Left renal pelvis (tissue), 4 donors: ENCODE data around the gene ATG3. TPM values are rescaled to one million over a fixed set of nuclear protein-coding genes. Genes with fewer than 3 reads are reported as not detected.
"Not testable (repeated sequence)": the region's sequence is repeated elsewhere in the genome, so short reads cannot be mapped to it uniquely, and the experiment has no call there.

Source experiments
- DNase-seq, 4 donors: peaks; one replicate each; pipeline ENCODE4 v3.0.0-alpha.2; 2013; ENCODE audit warnings: low read depth in 4 of 4, low spot score in 3 of 4
- polyA plus RNA-seq, 4 donors: library from polyadenylated mRNA; unstranded; fragments of 120-200 nt; gene quantifications; one replicate each; pipeline ENCODE4 v1.2.1, GENCODE V29; 2013; ENCODE audit not compliant: insufficient read length in 4 of 4

The ATG3 gene
- polyA plus RNA-seq, 4 donors: 41.6 to 59.5 (median 47.0) TPM

DNA sequence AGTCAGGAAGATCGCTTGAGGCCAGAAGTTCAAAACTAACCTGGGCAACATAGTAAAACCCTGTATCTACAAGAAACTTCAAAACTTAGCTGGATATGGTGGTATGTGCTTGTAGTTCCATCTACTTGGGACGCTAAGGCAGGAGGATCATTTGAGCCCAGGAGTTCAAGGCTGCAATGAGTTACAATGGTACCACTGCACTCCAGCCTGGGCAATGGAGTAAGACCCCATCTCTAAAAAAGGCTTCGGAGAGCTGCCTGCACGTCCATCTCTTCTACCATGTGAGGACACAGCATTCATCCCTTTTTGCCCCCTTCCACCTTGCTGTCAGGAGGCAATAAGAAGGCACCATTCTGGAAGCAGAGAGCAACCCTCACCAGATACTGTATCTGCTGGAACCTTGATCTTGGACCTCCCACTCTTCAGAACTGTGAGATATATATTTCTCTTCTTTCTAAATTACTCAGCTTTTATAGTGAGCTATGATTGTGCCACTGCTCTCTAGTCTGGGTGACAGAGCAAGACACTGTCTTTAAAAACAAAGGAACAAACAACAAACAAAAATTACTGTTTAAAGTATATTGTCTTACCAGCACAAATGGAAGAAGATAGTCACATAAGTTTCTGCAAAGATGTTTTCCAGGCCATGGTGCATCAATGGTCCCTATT is 58.3 kb downstream of the ATG3 start:
- no peak for DNase-seq

DNA sequence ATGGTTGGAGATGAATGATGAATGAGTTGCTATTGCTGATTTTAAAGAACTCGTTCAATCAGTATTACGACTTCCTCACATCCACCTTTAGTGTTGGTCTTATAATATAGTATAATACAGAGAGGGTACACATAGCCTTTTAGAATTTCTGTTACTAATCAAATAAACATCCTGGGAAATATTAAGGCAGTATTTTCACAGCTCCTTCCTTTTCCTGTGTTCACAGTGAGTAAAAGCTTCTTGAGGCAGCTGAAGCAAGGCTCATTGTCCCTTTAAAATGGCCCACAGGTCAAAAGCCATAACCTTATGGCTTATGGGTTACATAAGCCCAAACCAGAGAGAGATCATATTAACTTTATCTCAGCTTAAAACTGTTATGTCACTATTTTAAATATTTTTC is 61.1 kb downstream of the ATG3 start:
- no peak for DNase-seq

DNA sequence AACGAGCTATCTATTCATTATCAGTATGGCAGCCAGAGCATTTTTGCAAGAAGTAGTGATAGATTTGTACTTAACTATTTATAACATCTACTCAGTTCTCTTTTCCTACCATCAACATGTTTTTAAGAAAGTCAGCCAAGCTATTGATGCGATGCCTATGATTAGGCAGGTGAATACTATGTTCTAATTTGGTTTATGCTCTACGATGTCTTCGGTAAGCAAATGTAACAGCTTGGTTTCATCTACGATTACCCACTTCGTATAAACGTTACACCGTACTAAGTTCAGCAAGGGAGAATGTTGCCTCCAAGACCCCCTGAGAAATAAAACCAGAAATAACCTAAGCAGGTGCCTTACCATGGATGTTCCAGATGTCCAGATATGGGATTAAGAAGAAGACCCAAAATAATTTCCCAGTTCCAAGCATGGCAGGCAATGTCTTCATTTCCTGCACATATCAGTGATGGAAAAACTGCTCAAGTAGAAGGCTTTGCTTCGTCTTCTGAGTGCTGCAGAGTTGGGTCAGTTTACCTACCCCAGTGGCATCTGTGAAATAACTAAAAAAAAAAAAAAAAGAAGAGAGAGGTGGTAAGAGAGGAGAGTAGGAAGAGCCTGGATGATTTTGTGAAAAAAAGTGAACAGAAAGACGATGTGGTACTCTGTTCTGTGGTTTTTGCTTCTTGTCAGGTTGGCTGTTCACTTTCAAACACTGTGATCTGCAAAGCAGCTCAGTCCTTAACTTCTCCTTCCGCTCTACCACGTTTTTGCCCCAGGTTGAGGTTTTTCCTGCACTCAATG is 62.6 kb downstream of the ATG3 start, which contains the start of gene BTLA:
Gene BTLA, minus strand, starts transcription at position 559 of the 798 bp plus-strand sequence. Its CDS starts 114 bp downstream, at position 445.
- no peak for DNase-seq

DNA sequence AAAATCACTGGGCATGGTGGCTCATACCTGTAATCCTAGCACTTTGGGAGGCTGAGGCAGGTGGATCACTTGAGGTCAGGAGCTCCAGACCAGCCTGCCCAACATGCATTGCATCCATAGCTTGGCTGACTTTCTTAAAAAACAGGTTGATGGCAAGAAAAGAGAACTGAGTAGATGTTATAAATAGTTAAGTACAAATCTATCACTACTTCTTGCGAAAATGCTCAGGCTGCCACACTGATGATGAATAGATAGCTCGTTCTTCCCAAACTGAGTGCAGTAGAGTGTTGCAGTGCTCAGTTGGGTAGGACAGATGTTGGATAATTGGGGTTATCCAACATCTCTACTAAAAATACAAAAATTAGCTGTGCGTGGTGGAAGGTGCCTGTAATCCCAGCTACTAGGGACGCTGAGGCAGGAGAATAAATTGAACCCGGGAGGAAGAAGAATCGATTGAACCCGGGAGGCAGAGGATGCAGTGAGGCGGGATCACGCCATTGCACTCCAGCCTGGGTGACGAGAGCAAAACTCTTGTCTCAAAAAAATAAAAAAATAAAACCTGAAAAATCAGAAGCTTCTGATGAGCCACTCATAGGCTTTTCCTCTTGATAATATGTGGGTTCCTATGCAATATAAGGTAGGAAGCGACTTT is 63.7 kb downstream of the ATG3 start:
- no peak for DNase-seq

DNA sequence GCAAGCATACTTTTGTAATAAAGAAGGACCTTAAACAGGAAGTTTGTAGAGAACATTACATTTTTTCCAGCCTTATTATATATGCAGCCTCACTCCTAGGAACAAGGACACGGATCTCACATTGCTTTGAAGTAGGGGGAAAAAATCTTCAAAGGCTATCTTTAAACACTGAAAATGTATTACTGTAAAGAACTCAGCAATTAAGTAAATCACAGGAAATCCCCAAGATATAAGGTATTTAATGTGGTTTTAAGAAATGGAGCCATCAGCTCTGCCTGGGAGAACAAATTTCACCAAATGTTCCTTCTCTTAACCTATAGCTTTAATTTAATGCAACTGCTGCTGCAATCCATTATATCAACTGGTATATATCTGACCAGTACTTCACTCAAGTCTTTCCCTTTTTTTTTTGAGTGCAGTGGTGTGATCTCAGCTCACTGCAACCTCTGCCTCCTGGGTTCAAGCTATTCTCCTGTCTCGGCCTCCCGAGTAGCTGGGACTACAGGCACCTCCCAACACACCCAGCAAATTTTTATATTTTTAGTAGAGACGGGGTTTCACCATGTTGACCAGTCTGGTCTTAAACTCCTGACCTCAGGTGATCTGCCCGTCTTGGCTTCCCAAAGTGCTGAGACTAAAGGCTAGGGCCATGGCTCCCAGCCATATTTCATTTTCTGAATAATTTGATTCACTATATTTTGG is 65.2 kb downstream of the ATG3 start:
- DNase-seq: no peak

DNA sequence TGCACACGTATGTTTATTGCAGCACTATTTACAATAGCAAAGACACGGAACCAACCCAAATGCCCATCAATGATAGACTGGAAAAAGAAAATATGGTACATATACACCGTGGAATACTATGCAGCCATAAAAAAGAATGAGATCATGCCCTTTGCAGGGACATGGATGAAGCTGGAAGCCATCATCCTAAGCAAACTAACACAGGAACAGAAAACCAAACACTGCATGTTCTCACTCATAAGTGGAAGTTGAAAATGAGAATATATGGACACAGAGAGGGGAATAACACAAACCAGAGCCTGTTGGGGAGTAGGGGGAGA is 67.4 kb downstream of the ATG3 start:
- DNase-seq: not testable (repeated sequence)

DNA sequence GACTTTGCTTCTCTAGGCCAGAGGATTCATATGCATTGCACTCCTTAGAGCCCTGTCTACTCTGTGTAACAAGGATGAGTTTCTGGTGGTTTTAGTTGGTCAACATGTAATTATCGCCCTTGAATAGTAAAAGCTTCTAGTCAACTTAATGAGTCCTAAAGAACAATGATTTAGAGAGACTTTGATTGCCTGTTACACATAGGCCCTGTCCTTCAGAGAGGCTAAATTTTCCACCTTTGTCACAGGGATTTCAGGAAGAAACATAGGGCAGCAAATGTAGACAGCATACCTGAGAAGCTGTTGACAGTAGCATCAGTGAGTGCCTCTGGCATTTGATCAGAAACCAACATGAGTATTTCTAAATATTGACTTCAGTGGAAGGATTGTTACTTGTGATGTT is 69.6 kb downstream of the ATG3 start:
- no peak for DNase-seq

DNA sequence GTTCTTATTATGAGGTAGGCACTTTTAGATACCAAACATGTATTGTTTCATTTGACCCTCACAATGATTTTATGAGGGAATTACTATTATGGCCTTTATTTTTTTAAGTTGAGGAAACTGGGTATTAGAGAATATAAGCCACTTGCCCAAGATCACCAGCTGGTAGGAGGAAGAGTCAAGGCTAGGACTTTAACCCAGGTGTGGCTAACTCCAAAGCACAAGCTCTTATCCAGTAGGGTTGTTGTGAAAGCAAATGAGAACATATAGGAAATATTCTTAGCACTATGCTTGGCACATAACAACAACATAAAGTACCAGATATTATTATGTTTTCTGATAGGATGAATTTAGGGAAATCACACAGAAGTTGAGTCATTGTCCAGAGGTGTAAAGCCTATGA is 70.4 kb downstream of the ATG3 start:
- DNase-seq: no peak

DNA sequence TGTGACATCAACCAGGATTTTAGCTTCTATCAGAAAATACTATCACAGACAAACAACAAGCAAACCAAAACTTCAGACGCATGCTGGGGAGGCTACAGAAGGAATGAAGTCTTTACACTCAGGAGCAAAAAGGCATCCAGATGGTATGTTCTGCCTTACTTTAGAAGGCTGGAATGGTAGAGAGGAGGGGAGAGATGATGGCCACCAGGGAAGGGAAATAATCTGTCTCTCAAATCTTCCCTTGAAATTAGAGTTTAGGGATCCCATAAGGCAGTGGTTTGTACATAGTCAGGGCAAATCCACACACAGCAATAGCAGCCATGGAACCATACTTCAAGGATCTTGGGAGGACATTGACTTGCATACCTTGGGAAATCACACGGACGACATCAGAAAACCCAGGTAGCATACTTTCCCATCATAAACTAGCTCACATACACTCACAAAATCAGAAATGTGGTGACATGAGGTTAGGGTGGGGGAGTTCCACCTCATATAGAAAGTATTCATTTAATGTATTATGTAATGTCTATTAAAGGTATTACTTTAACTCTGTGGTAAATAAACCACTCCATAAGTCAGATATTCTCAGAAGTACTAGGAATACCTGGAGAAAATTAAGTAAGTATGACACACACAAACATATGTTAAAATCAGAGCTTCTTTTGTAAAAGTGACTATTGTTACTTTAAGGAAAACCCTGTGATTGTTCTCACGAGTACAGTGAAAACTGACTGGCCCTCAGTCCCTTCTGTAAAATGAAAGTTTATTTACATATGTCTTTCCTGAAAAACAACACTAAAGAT is 71.9 kb downstream of the ATG3 start:
- DNase-seq: no peak

DNA sequence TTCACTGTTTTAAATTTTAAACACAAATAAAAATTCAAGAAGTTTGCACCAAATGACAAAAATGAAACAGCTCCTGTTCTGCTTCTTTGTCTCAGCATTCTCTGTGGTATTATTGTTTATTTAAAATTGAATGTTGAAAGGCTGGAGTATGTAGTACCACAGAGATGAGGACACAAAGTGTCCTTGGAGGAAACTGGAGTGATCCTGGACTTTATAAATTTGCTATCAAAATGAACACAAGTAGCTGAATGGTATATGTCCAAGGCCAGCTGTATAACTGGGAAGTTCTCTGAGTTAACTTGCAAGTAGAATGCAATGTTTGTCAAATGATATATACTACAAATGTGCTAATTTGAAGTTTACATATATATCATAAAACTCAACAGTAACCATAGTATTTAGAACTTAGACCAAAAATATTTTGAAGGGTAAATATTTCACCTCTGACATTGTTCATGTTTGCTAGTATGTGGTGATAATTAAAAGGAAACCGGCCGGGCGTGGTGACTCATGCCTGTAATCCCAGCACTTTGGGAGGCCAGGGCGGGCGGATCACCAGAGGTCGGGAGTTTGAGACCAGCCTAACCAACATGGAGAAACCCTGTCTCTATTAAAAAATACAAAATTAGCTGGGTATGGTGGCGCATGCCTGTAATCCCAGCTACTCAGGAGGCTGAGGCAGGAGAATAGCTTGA is 74.8 kb downstream of the ATG3 start:
- DNase-seq: no peak

DNA sequence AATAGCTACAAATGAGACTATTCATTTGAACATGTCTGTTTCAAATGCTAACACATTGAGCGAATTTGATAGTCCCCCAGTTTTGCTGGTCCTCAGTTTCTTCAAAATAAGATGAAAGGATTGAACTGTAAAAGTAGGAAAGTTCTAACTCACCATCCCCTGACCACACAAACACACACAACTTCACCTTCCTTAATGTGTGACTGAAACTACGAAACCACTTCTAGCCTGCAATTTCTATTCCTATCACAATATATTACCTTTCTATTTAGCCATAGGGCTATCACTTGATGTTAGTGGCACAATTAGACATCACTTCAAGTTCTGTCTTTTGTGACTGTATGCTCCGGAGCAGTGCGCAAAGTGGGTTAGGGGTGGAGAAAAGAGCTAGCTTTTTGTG is 77.4 kb downstream of the ATG3 start:
- no peak for DNase-seq

DNA sequence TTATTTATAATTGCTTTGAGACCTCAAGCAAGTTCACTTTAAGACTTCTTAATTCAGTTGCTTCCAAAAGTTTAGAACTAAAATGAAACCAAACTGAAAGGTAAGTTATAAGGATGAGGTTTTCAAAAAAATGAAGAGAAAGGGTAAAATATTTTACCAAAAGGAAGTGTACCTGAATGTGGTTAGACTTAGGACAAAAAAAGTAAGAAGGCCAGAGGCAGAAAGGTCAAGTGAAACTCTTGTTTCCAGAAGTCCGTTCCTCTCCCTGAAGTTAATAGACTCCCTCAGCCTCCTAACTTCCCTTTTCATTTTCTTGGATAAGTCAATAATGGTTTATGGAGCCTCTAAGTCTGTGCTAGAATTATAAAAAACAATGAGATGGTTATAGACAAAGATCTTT is 79.1 kb downstream of the ATG3 start:
- no peak for DNase-seq

Other genes starting within 250 kb of the ATG3 start
- gene CD200, start 228.8 kb downstream of the ATG3 start, polyA plus RNA-seq: 10 to 100 TPM; 36.0 to 43.9 (median 40.0) TPM
- gene BTLA, start 62.5 kb downstream of the ATG3 start, polyA plus RNA-seq: under 1 TPM; 0.37 to 0.52 (median 0.41) TPM
- gene SLC35A5, start 83 bp upstream of the ATG3 start, polyA plus RNA-seq: 10 to 100 TPM; 62.3 to 82.3 (median 67.5) TPM
- 100 to 1,000 TPM in 3 of 4 donors, 10 to 100 TPM in 1; 63.1 to 729 (median 135) TPM for gene CCDC80, start 79.2 kb upstream of the ATG3 start, polyA plus RNA-seq